Caco-2 (cell line): Measurements from ENCODE around the gene LRP5. TPM values are rescaled to one million over a fixed set of nuclear protein-coding genes. Genes with fewer than 3 reads are reported as not detected.
A peak's percentile ranks its signal among the peaks of the same experiment; 100 is the strongest.

Source experiments
- BruUV-seq: library from RNA; stranded (reverse); fragments of 400-500 nt; replicated peaks from 2 replicates; lab custom pipeline; 2021; lab: Mats Ljungman, UMichigan
- CTCF ChIA-PET: fragments of 300-600 bp; sonication (Branson Sonifier 250); formaldehyde crosslinking; loops from one replicate; lab custom pipeline; 2022; ENCODE audit warnings: antibody characterized with exemption; lab: Charles Lee
- POLR2A ChIA-PET: fragments of 300-600 bp; sonication (Branson Sonifier 250); formaldehyde crosslinking; loops from one replicate; lab custom pipeline; 2022; ENCODE audit warnings: antibody characterized with exemption; lab: Charles Lee
- DNase-seq, 2 experiments: peaks; one replicate each; pipeline versions ENCODE4 v3.0.0 to v3.0.0-alpha.2; 2020 to 2022
- H3K27me3 ChIP-seq: replicated peaks from 2 replicates; pipeline ENCODE4 v1.6.0; 2011; ENCODE audit warnings: low read length; ENCODE audit not compliant: control insufficient read depth, insufficient read depth
- H3K36me3 ChIP-seq: 2 replicates; pipeline ENCODE4 v1.5.1; 2011; ENCODE audit warnings: low read length; ENCODE audit not compliant: control insufficient read depth, insufficient read depth
- H3K4me1 ChIP-seq: fragments of 250-450 bp; sonication (Bioruptor Pico); 2 replicates; pipeline ENCODE4 v1.5.1; 2020; ENCODE audit warnings: mild to moderate bottlenecking
- H3K4me3 ChIP-seq: 2 replicates; pipeline ENCODE4 v1.5.1; 2011; ENCODE audit warnings: low read depth, mild to moderate bottlenecking, control low read depth, low read length
- H3K9me3 ChIP-seq: fragments of 250-450 bp; sonication (Bioruptor Pico); 2 replicates; pipeline ENCODE4 v1.5.1; 2020; ENCODE audit warnings: mild to moderate bottlenecking, moderate library complexity
- H3K27ac Mint-ChIP-seq: one replicate; pipeline ENCODE4 v1.8.0; 2022; ENCODE audit warnings: mixed read lengths; ENCODE audit not compliant: unreplicated experiment
- H3K27me3 Mint-ChIP-seq: one replicate; pipeline ENCODE4 v1.8.0; 2022; ENCODE audit warnings: mixed read lengths; ENCODE audit not compliant: insufficient read depth, unreplicated experiment
- H3K36me3 Mint-ChIP-seq: one replicate; pipeline ENCODE4 v1.8.0; 2022; ENCODE audit warnings: mild to moderate bottlenecking, mixed read lengths; ENCODE audit not compliant: insufficient read depth, unreplicated experiment
- H3K4me1 Mint-ChIP-seq: one replicate; pipeline ENCODE4 v1.8.0; 2022; ENCODE audit warnings: low read depth, mixed read lengths; ENCODE audit not compliant: unreplicated experiment
- H3K4me3 Mint-ChIP-seq: one replicate; pipeline ENCODE4 v1.8.0; 2022; ENCODE audit warnings: mild to moderate bottlenecking, moderate library complexity, mixed read lengths; ENCODE audit not compliant: unreplicated experiment
- H3K9me3 Mint-ChIP-seq: one replicate; pipeline ENCODE4 v1.8.0; 2022; ENCODE audit warnings: mixed read lengths; ENCODE audit not compliant: unreplicated experiment
- CTCF ChIP-seq, 2 experiments: fragments of 200-600 bp in 1 of 2; IDR thresholded peaks; 1 replicate in 1 of 2; 2 replicates in 1 of 2; pipeline versions ENCODE4 v1.5.1 to v1.8.0; 2011 to 2022; ENCODE audit warnings: antibody characterized with exemption in 1 of 2, control low read depth in 1 of 2, inconsistent platforms in 1 of 2, low read depth in 1 of 2, low read length in 1 of 2, mild to moderate bottlenecking in 1 of 2, moderate library complexity in 1 of 2; ENCODE audit not compliant: insufficient read depth in 1 of 2, severe bottlenecking in 1 of 2, unreplicated experiment in 1 of 2
- intact Hi-C: fragments of 100-400 bp; cut with micrococcal nuclease; formaldehyde crosslinking; loops from one replicate; pipeline ENCODE4 v1.10.0; 2022; ENCODE audit not compliant: unreplicated experiment
- total RNA-seq: library from RNA; stranded (reverse); gene quantifications from 2 replicates; pipeline ENCODE4 v1.2.3, GENCODE V29; 2022

Gene LRP5
- total RNA-seq, 1 experiment from 2014 or later, result 94.3 TPM

GRCh38 chr11:68488623-68489022 is 176.2 kb downstream of the LRP5 start:
- ChIA-PET CTCF (no interaction called here), POLR2A (no interaction called here)
- no peak for DNase-seq
- Histone ChIP-seq H3K4me1 (no peaks in the 10 kb centered on the region), H3K9me3 (peaks cover 2% of the 10 kb centered on the region; the same call in 1 of the 2 replicates), H3K36me3 (0 out of 2 replicates have a peak, but pooled peaks cover 2% of the 10 kb centered on the region), H3K27me3 (no peaks in the 10 kb centered on the region), H3K4me3 (no peak overlapping the region)
- peaks cover 8% of the 10 kb centered on the region for H3K4me1 Mint-ChIP-seq
- no peaks in the 10 kb centered on the region for H3K27me3 Mint-ChIP-seq
- no peak overlapping the region for H3K27ac Mint-ChIP-seq
- intact Hi-C loops, result no loop called here
- no peak overlapping the region for H3K4me3 Mint-ChIP-seq
- H3K9me3 Mint-ChIP-seq, result no peaks in the 10 kb centered on the region
- TF ChIP-seq CTCF (IDR thresholded peaks at IDR 0.05; ENCODE audit: insufficient read depth in 1 of 2, low read depth in 1 of 2, low read length in 1 of 2, severe bottlenecking in 1 of 2, unreplicated experiment in 1 of 2), result no peak
- no TSS peak for BruUV-seq
- peaks cover 27% of the 10 kb centered on the region for H3K36me3 Mint-ChIP-seq

DNA sequence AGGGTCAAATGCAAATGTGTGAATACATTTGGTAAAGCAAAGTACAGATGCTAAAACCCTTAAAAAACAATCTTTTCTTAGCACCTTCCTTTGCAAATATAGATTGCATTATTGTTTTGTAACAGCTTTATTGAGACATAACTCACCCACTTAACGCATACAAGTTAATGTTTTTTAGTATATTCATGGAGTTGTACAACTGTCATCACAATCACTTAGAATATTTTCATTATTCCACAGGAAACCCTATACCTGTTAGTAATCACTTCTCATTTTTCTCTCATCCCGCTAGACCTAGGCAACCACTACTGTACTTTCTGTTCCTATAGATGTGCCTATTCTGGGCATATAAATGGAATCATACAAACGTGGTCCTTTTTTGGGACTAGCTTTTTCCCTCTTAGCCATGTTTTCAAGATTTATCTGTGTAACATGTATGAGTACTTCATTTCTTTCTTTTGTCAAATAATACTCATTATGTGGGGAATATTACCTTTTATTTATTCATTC is 182.9 kb downstream of the LRP5 start:
- CTCF ChIA-PET, result interaction anchor here (0.6 kb wide), 1 partner anchor 14 kb away, joined by 3 read pairs; no protein-coding TSS in a partner anchor

DNA sequence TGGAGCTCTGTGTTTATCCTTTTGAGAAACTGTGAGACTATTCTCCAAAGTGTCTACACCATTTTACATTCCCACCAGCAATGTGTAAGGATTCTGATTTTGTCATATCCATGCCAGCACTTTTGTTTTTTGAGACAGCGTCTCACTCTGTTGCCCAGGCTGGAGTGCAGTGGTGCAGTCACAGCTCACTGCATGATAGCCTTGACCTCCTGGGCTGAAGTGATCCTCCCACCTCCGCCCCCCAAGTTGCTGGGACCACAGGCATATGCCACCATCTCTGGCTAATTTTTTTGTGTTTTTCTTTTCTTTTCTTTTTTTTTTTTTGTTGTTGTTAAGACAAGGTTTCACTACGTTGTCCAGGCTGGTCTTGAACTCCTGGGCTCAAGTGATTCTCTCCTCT is 183.5 kb downstream of the LRP5 start:
- H3K36me3 ChIP-seq, result no peaks in the 10 kb centered on the region
- peaks cover 1% of the 10 kb centered on the region for H3K4me1 Mint-ChIP-seq
- ChIA-PET POLR2A (no interaction called here), CTCF (interaction anchor here (0.6 kb wide), 1 partner anchor 14 kb away, joined by 3 read pairs; no protein-coding TSS in a partner anchor)
- no peaks in the 10 kb centered on the region for H3K9me3 ChIP-seq
- H3K27ac Mint-ChIP-seq, result peak overlapping the region; percentile 54
- H3K9me3 Mint-ChIP-seq, result no peaks in the 10 kb centered on the region
- no peaks in the 10 kb centered on the region for H3K27me3 Mint-ChIP-seq
- no TSS peak for BruUV-seq
- DNase-seq, result no peak
- intact Hi-C loops, result no loop called here
- no peak overlapping the region for H3K4me3 Mint-ChIP-seq
- H3K4me3 ChIP-seq, result no peak overlapping the region
- H3K27me3 ChIP-seq, result no peaks in the 10 kb centered on the region
- H3K4me1 ChIP-seq, result no peaks in the 10 kb centered on the region
- TF ChIP-seq CTCF (IDR thresholded peaks at IDR 0.05; ENCODE audit: insufficient read depth in 1 of 2, low read depth in 1 of 2, low read length in 1 of 2, severe bottlenecking in 1 of 2, unreplicated experiment in 1 of 2), result no peak
- peaks cover 18% of the 10 kb centered on the region for H3K36me3 Mint-ChIP-seq

More for the DNA sequence above, 182.9 kb downstream of the LRP5 start:
- no peaks in the 10 kb centered on the region for H3K36me3 ChIP-seq
- H3K9me3 ChIP-seq, result no peaks in the 10 kb centered on the region
- no TSS peak for BruUV-seq
- H3K27ac Mint-ChIP-seq, result no peak overlapping the region
- H3K4me1 Mint-ChIP-seq, result peaks cover 7% of the 10 kb centered on the region
- H3K4me1 ChIP-seq, result no peaks in the 10 kb centered on the region
- POLR2A ChIA-PET, result no interaction called here
- H3K27me3 Mint-ChIP-seq, result no peaks in the 10 kb centered on the region
- intact Hi-C loops, result no loop called here
- no peak for TF ChIP-seq CTCF (IDR thresholded peaks at IDR 0.05; ENCODE audit: insufficient read depth in 1 of 2, low read depth in 1 of 2, low read length in 1 of 2, severe bottlenecking in 1 of 2, unreplicated experiment in 1 of 2)
- H3K27me3 ChIP-seq, result no peaks in the 10 kb centered on the region
- no peak overlapping the region for H3K4me3 Mint-ChIP-seq
- no peaks in the 10 kb centered on the region for H3K9me3 Mint-ChIP-seq
- no peak for DNase-seq
- no peak overlapping the region for H3K4me3 ChIP-seq
- H3K36me3 Mint-ChIP-seq, result peaks cover 24% of the 10 kb centered on the region
